SK-N-MC (cell line): ENCODE results near the gene DCST1.

Experiments
- DNase-seq: peaks from one replicate; pipeline ENCODE4 v3.0.0-alpha.2; 2011; ENCODE audit warnings: low read depth, low spot score
- H3K27ac ChIP-seq: fragments of 200-600 bp; sonication (generic); 2 replicates; pipeline ENCODE4 v1.5.1; 2016; ENCODE audit warnings: mixed run types
- H3K36me3 ChIP-seq: fragments of 200-600 bp; sonication (generic); 2 replicates; pipeline ENCODE4 v1.6.1; 2017; ENCODE audit warnings: antibody characterized with exemption, low read length, mixed read lengths; ENCODE audit not compliant: insufficient read depth
- H3K4me3 ChIP-seq: fragments of 200-600 bp; sonication (generic); 2 replicates; pipeline ENCODE4 v1.5.1; 2016
- H3K9ac ChIP-seq: fragments of 200-600 bp; sonication (generic); 2 replicates; pipeline ENCODE4 v1.8.0; 2017; ENCODE audit warnings: mixed run types, mixed read lengths; ENCODE audit not compliant: insufficient read length
- H3K9me3 ChIP-seq: fragments of 200-600 bp; sonication (generic); 2 replicates; pipeline ENCODE4 v1.6.1; 2017; ENCODE audit warnings: low read depth, mild to moderate bottlenecking, antibody characterized with exemption, low read length, moderate library complexity, mixed read lengths
- EZH2 ChIP-seq: fragments of 200-600 bp; sonication (generic); IDR thresholded peaks from one replicate; pipeline ENCODE4 v1.6.1; 2017; ENCODE audit warnings: antibody characterized with exemption
- FOXP2 ChIP-seq: optimal IDR thresholded peaks from 2 replicates; pipeline ENCODE3; 2011; ENCODE audit warnings: mild to moderate bottlenecking, moderate library complexity; ENCODE audit not compliant: insufficient read depth; ENCODE audit errors: extremely low read length, control extremely low read depth
- POLR2AphosphoS5 ChIP-seq: IDR thresholded peaks from 2 replicates; pipeline ENCODE4 v1.6.1; 2012; ENCODE audit warnings: mild to moderate bottlenecking, low read depth, low read length, borderline replicate concordance

Gene DCST1

GRCh38 chr1:155099331-155099730 lies 65.7 kb downstream of the DCST1 start:
- Histone ChIP-seq H3K4me3 (no peak overlapping the region), H3K9ac (no peak overlapping the region), H3K9me3 (no peaks in the 10 kb centered on the region), H3K36me3 (no peaks in the 10 kb centered on the region), H3K27ac (no peak overlapping the region)
- TF ChIP-seq POLR2AphosphoS5 (no peak), EZH2 (no peak), FOXP2 (no peak)
- DNase-seq, result no peak
